Astrocyte (in vitro differentiated cells and primary cell): ENCODE data around the gene NCOR1. TPM values are rescaled to one million over a fixed set of nuclear protein-coding genes. Genes with fewer than 3 reads are reported as not detected.
"Not testable (repeated sequence)": the region's sequence is repeated elsewhere in the genome, so short reads cannot be mapped to it uniquely, and the experiment has no call there.

Experiments used
- DNase-seq: peaks from one replicate; pipeline ENCODE4 v3.0.0-alpha.2; 2010; ENCODE audit warnings: low read depth
- FAIRE-seq: peaks from 2 replicates; lab custom pipeline; 2011; peaks lifted over from hg19 to GRCh38; lab: Jason Lieb, UNC
- H2AFZ ChIP-seq: 2 replicates; pipeline ENCODE4 v1.6.0; 2012; ENCODE audit warnings: low read depth, low read length, inconsistent platforms
- H3K27ac ChIP-seq: 2 replicates; pipeline ENCODE4 v1.5.1; 2011; ENCODE audit warnings: low read depth, low read length, inconsistent platforms
- H3K27me3 ChIP-seq: 2 replicates; pipeline ENCODE4 v1.6.0; 2011; ENCODE audit warnings: low read length, inconsistent platforms; ENCODE audit not compliant: insufficient read depth
- H3K36me3 ChIP-seq: 2 replicates; pipeline ENCODE4 v1.5.1; 2011; ENCODE audit warnings: low read length, inconsistent platforms; ENCODE audit not compliant: insufficient read depth
- H3K4me1 ChIP-seq: 2 replicates; pipeline ENCODE4 v1.5.1; 2011; ENCODE audit warnings: low read length, inconsistent platforms; ENCODE audit not compliant: insufficient read depth
- H3K4me2 ChIP-seq: 2 replicates; pipeline ENCODE4 v1.6.0; 2012; ENCODE audit warnings: low read length, inconsistent platforms
- H3K4me3 ChIP-seq: 2 replicates; pipeline ENCODE4 v1.5.1; 2011; ENCODE audit warnings: low read depth, mild to moderate bottlenecking, low read length, inconsistent platforms; ENCODE audit not compliant: insufficient read depth
- H3K79me2 ChIP-seq: 2 replicates; pipeline ENCODE4 v1.6.0; 2012; ENCODE audit warnings: mild to moderate bottlenecking, low read length, inconsistent platforms; ENCODE audit not compliant: insufficient read depth
- H3K9ac ChIP-seq: 2 replicates; pipeline ENCODE4 v1.6.0; 2012; ENCODE audit warnings: mild to moderate bottlenecking, low read length, inconsistent platforms
- H3K9me3 ChIP-seq: 2 replicates; pipeline ENCODE4 v1.5.1; 2012; ENCODE audit warnings: low read depth, mild to moderate bottlenecking, low read length, inconsistent platforms; ENCODE audit not compliant: insufficient read depth
- H4K20me1 ChIP-seq: 2 replicates; pipeline ENCODE4 v1.6.0; 2012; ENCODE audit warnings: low read length, inconsistent platforms; ENCODE audit not compliant: insufficient read depth
- H3K27ac Mint-ChIP-seq: one replicate; pipeline ENCODE4 v1.8.0; 2021; ENCODE audit warnings: mild to moderate bottlenecking, mixed read lengths; ENCODE audit not compliant: unreplicated experiment
- H3K27me3 Mint-ChIP-seq: one replicate; pipeline ENCODE4 v1.8.0; 2021; ENCODE audit warnings: low read depth, mixed read lengths; ENCODE audit not compliant: unreplicated experiment
- H3K36me3 Mint-ChIP-seq: one replicate; pipeline ENCODE4 v1.8.0; 2021; ENCODE audit warnings: low read depth, mixed read lengths; ENCODE audit not compliant: unreplicated experiment
- H3K4me1 Mint-ChIP-seq: one replicate; pipeline ENCODE4 v1.8.0; 2021; ENCODE audit warnings: low read depth, mixed read lengths; ENCODE audit not compliant: unreplicated experiment
- H3K4me3 Mint-ChIP-seq: one replicate; pipeline ENCODE4 v1.8.0; 2021; ENCODE audit warnings: mild to moderate bottlenecking, moderate library complexity, mixed read lengths; ENCODE audit not compliant: unreplicated experiment
- H3K9me3 Mint-ChIP-seq: one replicate; pipeline ENCODE4 v1.8.0; 2021; ENCODE audit warnings: mild to moderate bottlenecking, mixed read lengths; ENCODE audit not compliant: unreplicated experiment
- CTCF ChIP-seq: IDR thresholded peaks from 2 replicates; pipeline ENCODE4 v1.5.1; 2011; ENCODE audit warnings: low read depth, mild to moderate bottlenecking, inconsistent platforms, low read length, moderate library complexity; ENCODE audit not compliant: insufficient read depth
- EZH2 ChIP-seq: IDR thresholded peaks from 2 replicates; pipeline ENCODE4 v1.6.1; 2012; ENCODE audit warnings: mild to moderate bottlenecking, low read length, inconsistent platforms; ENCODE audit not compliant: insufficient read depth
- total RNA-seq: library from RNA; stranded (reverse); gene quantifications from 2 replicates; pipeline ENCODE4 v1.2.1, GENCODE V29; 2021

NCOR1 gene
- total RNA-seq, 1 donor from 2014 or later = 119 TPM

DNA sequence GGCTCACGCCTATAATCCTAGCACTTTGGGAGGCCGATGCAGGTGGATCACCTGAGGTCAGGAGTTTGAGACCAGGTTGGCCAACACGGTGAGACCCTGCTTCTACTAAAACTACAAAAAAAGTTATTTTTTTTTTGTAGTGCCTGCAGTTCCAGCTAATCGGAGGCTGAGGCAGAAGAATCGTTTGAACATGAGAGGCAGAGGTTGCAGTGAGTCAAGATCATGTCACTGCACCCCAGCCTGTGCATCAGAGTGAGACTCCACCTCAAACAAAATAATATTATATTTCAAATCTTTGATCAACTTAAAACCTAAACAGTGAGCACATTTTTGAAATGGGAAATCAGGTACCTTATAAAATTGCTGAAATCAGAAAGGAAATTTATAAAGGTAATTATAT, 36.5 kb downstream of the NCOR1 start:
- no peak for FAIRE-seq
- no peaks in the 10 kb centered on the region for H3K27me3 ChIP-seq
- peaks cover 98% of the 10 kb centered on the region for H3K79me2 ChIP-seq
- peaks cover 53% of the 10 kb centered on the region for H4K20me1 ChIP-seq
- no peak overlapping the region for H2AFZ ChIP-seq
- peaks cover 9% of the 10 kb centered on the region for H3K36me3 Mint-ChIP-seq
- H3K4me1 Mint-ChIP-seq = no peaks in the 10 kb centered on the region
- TF ChIP-seq CTCF = no peak
- TF ChIP-seq EZH2 = no peak
- peaks cover 2% of the 10 kb centered on the region for H3K4me1 ChIP-seq
- no peak overlapping the region for H3K27ac Mint-ChIP-seq
- H3K9ac ChIP-seq = no peak overlapping the region
- peaks cover 1% of the 10 kb centered on the region for H3K9me3 Mint-ChIP-seq
- H3K27me3 Mint-ChIP-seq = no peaks in the 10 kb centered on the region
- no peak overlapping the region for H3K4me3 ChIP-seq
- H3K27ac ChIP-seq = no peak overlapping the region
- DNase-seq = no peak
- no peak overlapping the region for H3K4me2 ChIP-seq
- H3K4me3 Mint-ChIP-seq = no peak overlapping the region
- peaks cover 7% of the 10 kb centered on the region for H3K36me3 ChIP-seq
- H3K9me3 ChIP-seq = no peaks in the 10 kb centered on the region

DNA sequence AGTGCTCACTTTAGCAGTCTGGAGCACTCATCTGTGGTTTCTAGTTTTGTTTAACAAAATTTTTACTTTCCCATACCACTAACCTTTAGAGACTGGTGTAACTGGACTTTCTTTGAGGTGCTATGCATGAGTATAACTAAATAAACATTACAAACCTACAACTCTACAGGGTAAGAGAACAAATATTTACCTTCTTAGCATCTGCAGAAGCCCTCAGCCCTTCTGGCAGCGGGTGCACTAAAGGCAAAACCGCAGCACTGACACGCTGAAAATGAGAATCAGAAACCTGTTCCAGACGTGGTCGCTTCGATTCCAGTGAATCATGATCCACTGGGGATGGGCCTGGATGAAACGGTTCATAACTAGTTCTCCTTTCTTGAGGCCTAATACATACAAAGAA, 43.7 kb downstream of the NCOR1 start:
- no peaks in the 10 kb centered on the region for H3K27me3 Mint-ChIP-seq
- peak; percentile 59 for DNase-seq

DNA sequence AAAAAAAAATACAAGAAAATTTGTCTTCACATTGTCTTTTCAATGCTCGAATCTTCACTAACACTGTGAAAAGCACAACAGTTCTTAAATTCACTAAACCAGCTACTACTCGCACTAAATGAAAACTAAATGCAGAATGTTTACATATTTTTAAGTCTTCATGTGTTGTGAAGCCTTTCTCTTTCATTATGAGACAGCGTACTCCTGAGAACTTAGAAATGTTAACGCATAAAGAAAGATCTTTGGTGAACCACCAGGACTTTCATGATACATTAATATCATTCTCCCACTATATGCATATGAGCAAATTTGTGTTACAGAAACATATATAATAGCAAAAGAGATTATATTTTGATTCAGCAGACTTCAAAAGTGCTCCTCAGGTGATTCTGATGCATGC, 48.6 kb downstream of the NCOR1 start:
- peaks cover 26% of the 10 kb centered on the region for H3K79me2 ChIP-seq
- not testable (repeated sequence) for H3K4me1 Mint-ChIP-seq, H3K27me3 Mint-ChIP-seq, H3K27ac Mint-ChIP-seq, H4K20me1 ChIP-seq, H3K4me1 ChIP-seq, H3K4me3 Mint-ChIP-seq, H3K9me3 Mint-ChIP-seq, H3K4me2 ChIP-seq, DNase-seq, H3K27me3 ChIP-seq, H2AFZ ChIP-seq, FAIRE-seq, H3K36me3 ChIP-seq, H3K4me3 ChIP-seq, H3K36me3 Mint-ChIP-seq, H3K27ac ChIP-seq, H3K9me3 ChIP-seq, H3K9ac ChIP-seq

More for the DNA sequence above, 43.7 kb downstream of the NCOR1 start:
- H3K9ac ChIP-seq = no peak overlapping the region
- no peak overlapping the region for H3K4me2 ChIP-seq
- Mint-ChIP-seq H3K9me3 (no peaks in the 10 kb centered on the region), H3K4me1 (no peaks in the 10 kb centered on the region), H3K27ac (no peak overlapping the region), H3K36me3 (peaks cover 6% of the 10 kb centered on the region), H3K4me3 (no peak overlapping the region)
- H3K4me3 ChIP-seq = no peak overlapping the region
- H3K27ac ChIP-seq = no peak overlapping the region
- H3K27me3 ChIP-seq = no peaks in the 10 kb centered on the region
- peaks cover 51% of the 10 kb centered on the region for H3K79me2 ChIP-seq
- no peak for TF ChIP-seq EZH2
- TF ChIP-seq CTCF = no peak
- H2AFZ ChIP-seq = no peak overlapping the region
- no peak for FAIRE-seq
- no peaks in the 10 kb centered on the region for H3K9me3 ChIP-seq
- H4K20me1 ChIP-seq = peaks cover 42% of the 10 kb centered on the region
- H3K4me1 ChIP-seq = no peaks in the 10 kb centered on the region
- peaks cover 10% of the 10 kb centered on the region for H3K36me3 ChIP-seq
